Activated CD4-positive, alpha-beta T cell treated with anti-CD3 and anti-CD28 coated beads, Interleukin-2, amount 50 U/mL, for 48 hours (primary cell): Measurements from ENCODE around the gene UGT8.
A peak's percentile ranks its signal among the peaks of the same experiment; 100 is the strongest.
"Not testable (repeated sequence)": the region's sequence is repeated elsewhere in the genome, so short reads cannot be mapped to it uniquely, and the experiment has no call there.

Source experiments
- DNase-seq, 2 experiments: peaks; one replicate each; pipeline ENCODE4 v3.0.0-alpha.2; 2020

The UGT8 gene

GRCh38 chr4:114598191-114599121 is at the start of gene UGT8:
Gene UGT8, plus strand, starts transcription at chr4:114598807. Its CDS starts 24,074 bp downstream, at chr4:114622881.
- peak; percentile 46 to 54 for DNase-seq

GRCh38 chr4:114549638-114550037 is 49.0 kb upstream of the UGT8 start:
- DNase-seq, result no peak

GRCh38 chr4:114558446-114559020 is 40.1 kb upstream of the UGT8 start:
- DNase-seq, result no peak

GRCh38 chr4:114561590-114561989 is 37.0 kb upstream of the UGT8 start:
- DNase-seq, result no peak

- DNase-seq, result no peak
These were observed 36.3 kb upstream of the UGT8 start for GRCh38 chr4:114562176-114562904.

GRCh38 chr4:114563536-114564315 is 34.9 kb upstream of the UGT8 start:
- no peak for DNase-seq

GRCh38 chr4:114577386-114577785 is 21.2 kb upstream of the UGT8 start:
- no peak for DNase-seq

GRCh38 chr4:114582621-114583020 is 16.0 kb upstream of the UGT8 start:
- DNase-seq, result no peak

- DNase-seq, result no peak
These were observed 10.3 kb upstream of the UGT8 start for GRCh38 chr4:114588305-114588704.

- not testable (repeated sequence) for DNase-seq
These were observed 8.2 kb upstream of the UGT8 start for GRCh38 chr4:114590360-114590759.

- no peak for DNase-seq
These were observed 5.1 kb upstream of the UGT8 start for GRCh38 chr4:114593526-114593925.

- DNase-seq, result no peak
These were observed 3.4 kb upstream of the UGT8 start for GRCh38 chr4:114595207-114595606.

- DNase-seq, result no peak
These were observed 2.7 kb upstream of the UGT8 start for GRCh38 chr4:114595921-114596320.

- no peak for DNase-seq
These were observed 1.0 kb upstream of the UGT8 start for GRCh38 chr4:114597410-114598115.

GRCh38 chr4:114599231-114599902 is 760 bp downstream of the UGT8 start:
- peak in 1 of 2 experiments; percentile 6 for DNase-seq

- DNase-seq, result no peak
These were observed 1.4 kb downstream of the UGT8 start for GRCh38 chr4:114599903-114600552.

- no peak for DNase-seq
These were observed 2.1 kb downstream of the UGT8 start for GRCh38 chr4:114600672-114601071.

- DNase-seq, result no peak
These were observed 2.9 kb downstream of the UGT8 start for GRCh38 chr4:114601304-114602052.

GRCh38 chr4:114603497-114603896 is 4.9 kb downstream of the UGT8 start:
- no peak for DNase-seq

GRCh38 chr4:114606245-114606644 is 7.6 kb downstream of the UGT8 start:
- no peak for DNase-seq
